OCI-LY1 (cell line): Measurements from ENCODE around the gene ETV6.

Experiments used
- CTCF ChIP-seq: fragments of 200-600 bp; sonication (generic), shearing (Covaris generic); IDR thresholded peaks from 2 replicates; pipeline ENCODE4 v1.5.1; 2017; ENCODE audit warnings: mild to moderate bottlenecking, antibody characterized with exemption, low read length, moderate library complexity, mixed read lengths
- EZH2 ChIP-seq: fragments of 200-600 bp; sonication (generic), shearing (Covaris generic); IDR thresholded peaks from 2 replicates; pipeline ENCODE4 v1.8.0; 2017; ENCODE audit warnings: borderline replicate concordance, mixed run types, mild to moderate bottlenecking, antibody characterized with exemption, low read length, moderate library complexity, mixed read lengths

- TF ChIP-seq CTCF = no peak
- TF ChIP-seq EZH2 = no peak
Observed at GRCh38 chr12:11732715-11733114, 83.2 kb downstream of the ETV6 start.
